Measurements from ENCODE around the gene SERPINA9.

GRCh38 chr14:94445003-94445402 lies 31.0 kb downstream of the SERPINA9 start:
- TF ChIP-seq CTCF (conservative IDR thresholded peaks at IDR 0.05) = no peak
- no peak for TF ChIP-seq EZH2 (IDR thresholded peaks at IDR 0.05; ENCODE audit: low read depth)

All from PC-9 (cell line).